ENCODE results near the gene ENOPH1.
"Not testable (repeated sequence)": the region's sequence is repeated elsewhere in the genome, so short reads cannot be mapped to it uniquely, and the experiment has no call there.

ENOPH1 gene

GRCh38 chr4:82403725-82404124 is 26.7 kb upstream of the ENOPH1 start:
- no peak for DNase-seq (ENCODE audit: low read depth in 1 of 2, low spot score in 1 of 2)
- no peak for TF ChIP-seq JUND (IDR thresholded peaks at IDR 0.05; ENCODE audit: low read depth)
- in situ Hi-C loops (cut with HindIII; ENCODE audit: low pct_unique_long_range_greater_than_20kb, low sequenced_read_pairs): no loop called here

GRCh38 chr4:82415061-82415460 is 15.3 kb upstream of the ENOPH1 start:
- in situ Hi-C loops (cut with HindIII; ENCODE audit: low pct_unique_long_range_greater_than_20kb, low sequenced_read_pairs); DNase-seq (ENCODE audit: low read depth in 1 of 2, low spot score in 1 of 2): not testable (repeated sequence)

GRCh38 chr4:82415922-82416365 is 14.4 kb upstream of the ENOPH1 start:
- TF ChIP-seq JUND (IDR thresholded peaks at IDR 0.05; ENCODE audit: low read depth): no peak
- in situ Hi-C loops (cut with HindIII; ENCODE audit: low pct_unique_long_range_greater_than_20kb, low sequenced_read_pairs): no loop called here
- DNase-seq (ENCODE audit: low read depth in 1 of 2, low spot score in 1 of 2): no peak

GRCh38 chr4:82419451-82419850 is 10.9 kb upstream of the ENOPH1 start:
- no peak for DNase-seq (ENCODE audit: low read depth in 1 of 2, low spot score in 1 of 2)
- no peak for TF ChIP-seq JUND (IDR thresholded peaks at IDR 0.05; ENCODE audit: low read depth)
- in situ Hi-C loops (cut with HindIII; ENCODE audit: low pct_unique_long_range_greater_than_20kb, low sequenced_read_pairs): no loop called here

- TF ChIP-seq JUND (IDR thresholded peaks at IDR 0.05; ENCODE audit: low read depth): no peak
- DNase-seq (ENCODE audit: low read depth in 1 of 2, low spot score in 1 of 2): no peak
- in situ Hi-C loops (cut with HindIII; ENCODE audit: low pct_unique_long_range_greater_than_20kb, low sequenced_read_pairs): no loop called here
These were observed 8.4 kb upstream of the ENOPH1 start for GRCh38 chr4:82421796-82422560.

- in situ Hi-C loops (cut with HindIII; ENCODE audit: low pct_unique_long_range_greater_than_20kb, low sequenced_read_pairs): no loop called here
- DNase-seq (ENCODE audit: low read depth in 1 of 2, low spot score in 1 of 2): no peak
- no peak for TF ChIP-seq JUND (IDR thresholded peaks at IDR 0.05; ENCODE audit: low read depth)
These were observed 7.8 kb upstream of the ENOPH1 start for GRCh38 chr4:82422616-82423015.

- in situ Hi-C loops (cut with HindIII; ENCODE audit: low pct_unique_long_range_greater_than_20kb, low sequenced_read_pairs): no loop called here
- no peak for TF ChIP-seq JUND (IDR thresholded peaks at IDR 0.05; ENCODE audit: low read depth)
- no peak for DNase-seq (ENCODE audit: low read depth in 1 of 2, low spot score in 1 of 2)
These were observed 6.9 kb upstream of the ENOPH1 start for GRCh38 chr4:82423245-82424054.

- no peak for TF ChIP-seq JUND (IDR thresholded peaks at IDR 0.05; ENCODE audit: low read depth)
- no peak for DNase-seq (ENCODE audit: low read depth in 1 of 2, low spot score in 1 of 2)
- in situ Hi-C loops (cut with HindIII; ENCODE audit: low pct_unique_long_range_greater_than_20kb, low sequenced_read_pairs): no loop called here
These were observed 4.9 kb upstream of the ENOPH1 start for GRCh38 chr4:82425478-82425877.

- DNase-seq (ENCODE audit: low read depth in 1 of 2, low spot score in 1 of 2): no peak
- TF ChIP-seq JUND (IDR thresholded peaks at IDR 0.05; ENCODE audit: low read depth): no peak
- in situ Hi-C loops (cut with HindIII; ENCODE audit: low pct_unique_long_range_greater_than_20kb, low sequenced_read_pairs): no loop called here
These were observed 1.8 kb upstream of the ENOPH1 start for GRCh38 chr4:82428526-82428968.

GRCh38 chr4:82428969-82429727 is 1.2 kb upstream of the ENOPH1 start:
- peak; percentile 81 to 91 for DNase-seq (ENCODE audit: low read depth in 1 of 2, low spot score in 1 of 2)
- in situ Hi-C loops (cut with HindIII; ENCODE audit: low pct_unique_long_range_greater_than_20kb, low sequenced_read_pairs): no loop called here

GRCh38 chr4:82429728-82430192 is 630 bp upstream of the ENOPH1 start:
- peak in 1 of 2 experiments; percentile 37 for DNase-seq (ENCODE audit: low read depth in 1 of 2, low spot score in 1 of 2)
- no peak for TF ChIP-seq JUND (IDR thresholded peaks at IDR 0.05; ENCODE audit: low read depth)
- in situ Hi-C loops (cut with HindIII; ENCODE audit: low pct_unique_long_range_greater_than_20kb, low sequenced_read_pairs): no loop called here

More at GRCh38 chr4:82428969-82429727, 1.2 kb upstream of the ENOPH1 start:
- TF ChIP-seq JUND (IDR thresholded peaks at IDR 0.05; ENCODE audit: low read depth): no peak

- TF ChIP-seq JUND (IDR thresholded peaks at IDR 0.05; ENCODE audit: low read depth): no peak
- in situ Hi-C loops (cut with HindIII; ENCODE audit: low pct_unique_long_range_greater_than_20kb, low sequenced_read_pairs): no loop called here
- peak in 1 of 2 experiments; percentile 61 for DNase-seq (ENCODE audit: low read depth in 1 of 2, low spot score in 1 of 2)
These were observed 765 bp downstream of the ENOPH1 start for GRCh38 chr4:82430964-82431745.
